SK-N-SH (cell line): ENCODE data around the gene AP5B1. TPM values are rescaled to one million over a fixed set of nuclear protein-coding genes. Genes with fewer than 3 reads are reported as not detected.

Experiments used
- CTCF ChIA-PET: fragments of 300-600, 350-600 bp; formaldehyde crosslinking; extraction: SDS; loops from one replicate; lab custom pipeline; 2021; lab: Yijun Ruan, JAX
- POLR2A ChIA-PET: fragments of 350-600 bp; sonication (Branson Sonifier 250); formaldehyde crosslinking; extraction: SDS; loops from one replicate; lab custom pipeline; 2020; ENCODE audit warnings: antibody characterized with exemption, inconsistent platforms; lab: Yijun Ruan, JAX
- DNase-seq: peaks from one replicate; pipeline ENCODE4 v3.0.0; 2012
- H2AFZ ChIP-seq: fragments of 200-600 bp; sonication (generic); 2 replicates; pipeline ENCODE4 v1.8.1; 2016; ENCODE audit warnings: antibody characterized with exemption, mild to moderate bottlenecking, low read depth
- H3F3A ChIP-seq: fragments of 200-600 bp; sonication (generic); replicated peaks from 2 replicates; pipeline ENCODE3; 2016; ENCODE audit warnings: antibody characterized with exemption, mild to moderate bottlenecking; ENCODE audit not compliant: insufficient read depth
- H3K27ac ChIP-seq, 2 experiments: fragments of 200-500 bp in 1 of 2; fragments of 200-600 bp in 1 of 2; sonication (Bioruptor generic) in 1 of 2; sonication (generic), shearing (Covaris generic) in 1 of 2; 2 replicates each; pipeline versions ENCODE4 v1.5.1 to v1.6.1; 2014 to 2016; ENCODE audit warnings: low read depth in 2 of 2, inconsistent platforms in 1 of 2, low read length in 1 of 2, mild to moderate bottlenecking in 1 of 2, mixed read lengths in 1 of 2
- H3K27me3 ChIP-seq: fragments of 200-600 bp; sonication (generic), shearing (Covaris generic); 2 replicates; pipeline ENCODE4 v1.6.1; 2016; ENCODE audit warnings: mixed run types; ENCODE audit not compliant: insufficient read depth
- H3K36me3 ChIP-seq, 2 experiments: fragments of 200-500 bp in 1 of 2; fragments of 200-600 bp in 1 of 2; sonication (Bioruptor generic) in 1 of 2; sonication (generic) in 1 of 2; replicated peaks in 1 of 2; 2 replicates each; pipeline versions ENCODE3 to v1.5.1; 2014 to 2016; ENCODE audit warnings: low read length in 1 of 2, mild to moderate bottlenecking in 1 of 2; ENCODE audit not compliant: insufficient read depth in 2 of 2, control insufficient read depth in 1 of 2
- H3K4me1 ChIP-seq, 2 experiments: fragments of 200-500 bp in 1 of 2; fragments of 200-600 bp in 1 of 2; sonication (Bioruptor generic) in 1 of 2; sonication (generic), shearing (Covaris generic) in 1 of 2; 2 replicates each; pipeline versions ENCODE4 v1.5.1 to v1.6.1; 2014 to 2016; ENCODE audit warnings: low read depth in 1 of 2, low read length in 1 of 2, mixed run types in 1 of 2; ENCODE audit not compliant: insufficient read depth in 2 of 2, control insufficient read depth in 1 of 2
- H3K4me2 ChIP-seq: fragments of 200-600 bp; sonication (generic), shearing (Covaris generic); 2 replicates; pipeline ENCODE4 v1.6.1; 2017; ENCODE audit warnings: mixed run types
- H3K4me3 ChIP-seq, 2 experiments: fragments of 200-500 bp in 1 of 2; fragments of 200-600 bp in 1 of 2; sonication (Bioruptor generic) in 1 of 2; sonication (generic), shearing (Covaris generic) in 1 of 2; 2 replicates each; pipeline versions ENCODE4 v1.5.1 to v1.8.1; 2014 to 2016; ENCODE audit warnings: low read depth in 2 of 2, inconsistent platforms in 1 of 2, low read length in 1 of 2, mild to moderate bottlenecking in 1 of 2, mixed read lengths in 1 of 2, moderate library complexity in 1 of 2
- H3K79me2 ChIP-seq: fragments of 200-600 bp; sonication (generic); 2 replicates; pipeline ENCODE4 v1.8.1; 2017; ENCODE audit warnings: mild to moderate bottlenecking; ENCODE audit not compliant: insufficient read depth
- H3K9ac ChIP-seq: fragments of 200-600 bp; sonication (generic); 2 replicates; pipeline ENCODE4 v1.6.1; 2017; ENCODE audit warnings: mixed run types
- H3K9me2 ChIP-seq: fragments of 200-600 bp; sonication (generic); 2 replicates; pipeline ENCODE4 v1.6.1; 2017; ENCODE audit warnings: mixed run types
- H3K9me3 ChIP-seq: fragments of 200-600 bp; sonication (generic); 2 replicates; pipeline ENCODE4 v1.6.1; 2017; ENCODE audit warnings: mixed run types, mild to moderate bottlenecking, moderate library complexity
- H4K20me1 ChIP-seq: fragments of 200-600 bp; sonication (generic); 2 replicates; pipeline ENCODE4 v1.6.1; 2017; ENCODE audit warnings: mild to moderate bottlenecking, mixed run types; ENCODE audit not compliant: insufficient read depth
- ELF1 ChIP-seq: IDR thresholded peaks from 2 replicates; pipeline ENCODE4 v1.4.0; 2012
- EP300 ChIP-seq, 2 experiments: IDR thresholded peaks; 2 replicates each; pipeline versions ENCODE4 v1.4.0 to v1.6.1; 2012; ENCODE audit warnings: borderline replicate concordance in 1 of 2, low read depth in 1 of 2, low read length in 1 of 2
- FOXJ3 ChIP-seq: sonication (generic); formaldehyde crosslinking; IDR thresholded peaks from 2 replicates; pipeline ENCODE4 v1.5.1; 2020; ENCODE audit warnings: mild to moderate bottlenecking, missing genetic modification reagents
- POLR2AphosphoS5 ChIP-seq: IDR thresholded peaks from 2 replicates; pipeline ENCODE4 v1.6.1; 2012; ENCODE audit warnings: low read depth, low read length
- RFX5 ChIP-seq: IDR thresholded peaks from 2 replicates; pipeline ENCODE4 v1.6.1; 2012; ENCODE audit warnings: mild to moderate bottlenecking, improper control_type of control experiment, low read length
- SIN3A ChIP-seq: IDR thresholded peaks from 2 replicates; pipeline ENCODE4 v1.6.1; 2012; ENCODE audit warnings: low read depth, mild to moderate bottlenecking, low read length, moderate library complexity, borderline replicate concordance
- TCF12 ChIP-seq: IDR thresholded peaks from 2 replicates; pipeline ENCODE4 v1.4.0; 2012
- WGBS: methylation state at CpG from one replicate; pipeline ENCODE4 v1.1.6; 2017; ENCODE audit warnings: low lambda C conversion rate; 5-methylcytosine and 5-hydroxymethylcytosine counted together
- polyA plus RNA-seq, 3 experiments: library from polyadenylated mRNA; depleted of rRNA; stranded (reverse); fragments of >200 nt; gene quantifications; 2 replicates each; pipeline ENCODE4 v1.2.3, GENCODE V29; 2012
- TF ChIP-seq, protein P1 (sequence below): fragments of 150-350 bp; IDR thresholded peaks from 2 replicates; pipeline ENCODE4 v1.6.1; 2016; ENCODE audit warnings: mild to moderate bottlenecking, low read depth, low read length
- TF ChIP-seq, protein P2 (sequence below): fragments of 150-350 bp; IDR thresholded peaks from 2 replicates; pipeline ENCODE4 v1.6.1; 2017; ENCODE audit warnings: antibody characterized with exemption, low read length, low read depth, borderline replicate concordance
- TF ChIP-seq, protein P3 (sequence below): IDR thresholded peaks from 2 replicates; pipeline ENCODE4 v1.4.0; 2012; ENCODE audit warnings: low read depth, borderline replicate concordance

Gene AP5B1
- polyA plus RNA-seq, 1 of the 3 experiments (the other 2 are of a cell fraction) = 3.8 TPM

DNA sequence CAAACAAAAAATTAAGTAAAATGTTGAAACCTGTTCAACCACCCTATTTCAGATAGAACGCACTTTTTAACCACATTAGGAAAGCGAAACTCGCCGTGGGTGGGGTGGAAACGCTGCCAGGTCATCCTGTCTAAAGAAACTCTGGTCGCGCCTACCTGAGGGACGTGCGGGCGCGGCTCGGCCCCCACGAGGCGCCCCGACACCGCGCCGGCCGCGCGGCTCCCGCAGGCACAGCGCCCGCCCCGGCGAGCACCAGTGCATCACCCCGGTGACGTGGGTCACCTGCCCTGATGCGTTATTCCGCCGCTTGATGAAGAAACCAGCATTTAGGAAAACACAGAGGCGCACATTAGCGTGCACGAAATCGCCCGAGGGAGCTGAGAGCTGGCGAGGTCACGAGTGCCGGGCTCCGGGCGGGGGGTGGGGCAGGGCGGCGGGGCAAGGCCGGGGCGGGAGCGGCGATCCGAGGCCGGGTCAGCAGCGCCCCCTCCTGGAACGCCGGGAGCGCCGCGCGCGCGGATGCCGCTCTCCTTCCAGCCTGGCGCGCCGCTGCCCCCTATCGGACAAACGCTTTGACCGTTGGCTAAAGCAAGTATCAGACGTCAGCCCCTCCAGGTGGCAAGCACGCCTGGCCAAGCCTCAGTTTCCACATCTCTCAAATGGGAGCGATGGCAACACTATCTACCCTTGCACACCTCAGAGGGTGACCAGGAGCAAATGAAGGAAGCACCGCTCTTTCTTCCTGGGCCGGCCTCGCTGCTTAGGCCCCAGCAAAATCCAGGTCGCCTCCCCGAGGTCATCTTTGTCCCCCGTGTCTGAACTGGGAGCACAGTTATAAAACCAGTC, 37.3 kb upstream of the AP5B1 start (continued):
- TF ChIP-seq EP300 (IDR thresholded peaks at IDR 0.05; ENCODE audit: borderline replicate concordance in 1 of 2, low read depth in 1 of 2, low read length in 1 of 2) (no peak), RFX5 (peak; percentile 9; the same call in 1 of the 2 replicates), FOXJ3 (peak; percentile 21; the same call in 1 of the 2 replicates), TCF12 (peak; percentile 12; the same call in 1 of the 2 replicates), ELF1 (no peak), POLR2AphosphoS5 (0 out of 2 replicates have a peak, but pooled peaks have one; percentile 13)
- TF ChIP-seq, protein P1, sequence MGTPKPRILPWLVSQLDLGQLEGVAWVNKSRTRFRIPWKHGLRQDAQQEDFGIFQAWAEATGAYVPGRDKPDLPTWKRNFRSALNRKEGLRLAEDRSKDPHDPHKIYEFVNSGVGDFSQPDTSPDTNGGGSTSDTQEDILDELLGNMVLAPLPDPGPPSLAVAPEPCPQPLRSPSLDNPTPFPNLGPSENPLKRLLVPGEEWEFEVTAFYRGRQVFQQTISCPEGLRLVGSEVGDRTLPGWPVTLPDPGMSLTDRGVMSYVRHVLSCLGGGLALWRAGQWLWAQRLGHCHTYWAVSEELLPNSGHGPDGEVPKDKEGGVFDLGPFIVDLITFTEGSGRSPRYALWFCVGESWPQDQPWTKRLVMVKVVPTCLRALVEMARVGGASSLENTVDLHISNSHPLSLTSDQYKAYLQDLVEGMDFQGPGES = no peak
- TF ChIP-seq, protein P2, sequence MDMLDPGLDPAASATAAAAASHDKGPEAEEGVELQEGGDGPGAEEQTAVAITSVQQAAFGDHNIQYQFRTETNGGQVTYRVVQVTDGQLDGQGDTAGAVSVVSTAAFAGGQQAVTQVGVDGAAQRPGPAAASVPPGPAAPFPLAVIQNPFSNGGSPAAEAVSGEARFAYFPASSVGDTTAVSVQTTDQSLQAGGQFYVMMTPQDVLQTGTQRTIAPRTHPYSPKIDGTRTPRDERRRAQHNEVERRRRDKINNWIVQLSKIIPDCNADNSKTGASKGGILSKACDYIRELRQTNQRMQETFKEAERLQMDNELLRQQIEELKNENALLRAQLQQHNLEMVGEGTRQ = no peak

DNA sequence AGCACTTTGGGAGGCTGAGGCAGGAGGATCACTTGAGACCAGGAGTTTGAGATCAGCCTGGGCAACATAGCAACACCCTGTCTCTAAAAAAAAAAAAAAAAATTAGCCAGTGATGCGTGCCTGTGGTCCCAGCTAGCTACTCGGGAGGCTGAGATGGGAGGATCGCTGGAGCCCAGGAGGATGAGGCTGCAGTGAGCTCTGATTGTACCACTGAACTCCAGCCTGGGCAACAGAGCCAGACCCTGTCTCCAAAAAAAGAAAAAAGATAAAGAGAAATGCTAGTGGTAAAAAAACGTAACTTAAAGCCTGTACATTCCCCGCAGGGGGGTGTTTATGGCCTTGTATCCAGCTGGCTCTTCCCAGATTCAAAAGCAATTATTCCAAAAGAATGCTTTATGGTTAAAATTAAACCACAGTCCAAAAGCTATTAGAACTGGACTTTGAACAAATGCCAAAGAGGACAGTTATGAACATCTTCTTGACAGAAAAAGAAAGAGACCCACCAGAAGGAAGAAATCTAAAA, 36.6 kb upstream of the AP5B1 start:
- Histone ChIP-seq H3K4me1 (peaks cover 0 to 3% of the 10 kb centered on the region in 2 experiments; a peak in 1 of 4 replicates), H3K9me3 (no peaks in the 10 kb centered on the region), H3F3A (no peaks in the 10 kb centered on the region), H4K20me1 (no peaks in the 10 kb centered on the region), H3K79me2 (no peaks in the 10 kb centered on the region), H3K4me2 (peak overlapping the region; percentile 76), H3K4me3 (peak overlapping the region; percentile 62 to 75), H3K27me3 (no peaks in the 10 kb centered on the region), H3K9me2 (no peaks in the 10 kb centered on the region), H3K27ac (peak overlapping the region in 1 of 2 experiments; percentile 62; a peak in 1 of 4 replicates), H3K9ac (peak overlapping the region; percentile 63), H2AFZ (peak overlapping the region; percentile 91), H3K36me3 (no peaks in the 10 kb centered on the region)
- 61% methylated on average over 5 of the region's 5 CpGs for WGBS
- TF ChIP-seq SIN3A = no peak
- TF ChIP-seq, protein P3, sequence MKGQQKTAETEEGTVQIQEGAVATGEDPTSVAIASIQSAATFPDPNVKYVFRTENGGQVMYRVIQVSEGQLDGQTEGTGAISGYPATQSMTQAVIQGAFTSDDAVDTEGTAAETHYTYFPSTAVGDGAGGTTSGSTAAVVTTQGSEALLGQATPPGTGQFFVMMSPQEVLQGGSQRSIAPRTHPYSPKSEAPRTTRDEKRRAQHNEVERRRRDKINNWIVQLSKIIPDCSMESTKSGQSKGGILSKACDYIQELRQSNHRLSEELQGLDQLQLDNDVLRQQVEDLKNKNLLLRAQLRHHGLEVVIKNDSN = no peak
- DNase-seq = no peak
- ChIA-PET POLR2A (interaction anchor here (2.9 kb wide), 1 partner anchor 105 kb away, joined by 23 read pairs; the partner anchor contains the start of gene KAT5), CTCF (interaction anchor here (0.7 to 13.8 kb wide), 35 partner anchors 8 to 405 kb away, joined by 3 to 111 read pairs (median 6); partner anchors contain the start of genes AP5B1, CCDC85B, KAT5 and OVOL1)
